Femur (tissue), 1 donor: Measurements from ENCODE around the gene PPP1R10.

Experiments used
- DNase-seq: peaks from one replicate; pipeline ENCODE4 v3.0.0-alpha.2; 2017

The PPP1R10 gene

GRCh38 chr6:30597315-30598144 is 19.5 kb downstream of the PPP1R10 start:
- peak; percentile 80 for DNase-seq

DNA sequence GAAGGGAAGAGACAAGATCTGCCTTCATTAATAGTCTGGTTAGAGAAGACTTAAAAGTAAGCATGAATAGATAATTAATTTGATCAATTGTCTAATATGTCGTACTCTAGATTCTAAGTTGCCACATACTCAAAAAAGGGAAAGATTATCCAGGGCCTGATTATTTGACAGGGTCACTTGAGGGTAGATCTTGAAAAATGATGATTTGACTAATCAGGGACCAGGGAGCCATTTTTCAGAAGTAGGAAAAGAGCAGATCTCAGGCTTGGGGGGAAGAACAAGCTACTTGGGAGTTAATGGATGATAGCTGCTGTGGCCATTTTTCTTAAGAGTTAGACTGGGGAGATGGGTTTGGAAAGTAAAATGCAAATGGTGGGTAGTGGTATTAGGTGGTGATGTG is 24.8 kb downstream of the PPP1R10 start:
- no peak for DNase-seq

- DNase-seq: no peak
Measured at GRCh38 chr6:30591008-30591407, 26.0 kb downstream of the PPP1R10 start.

DNA sequence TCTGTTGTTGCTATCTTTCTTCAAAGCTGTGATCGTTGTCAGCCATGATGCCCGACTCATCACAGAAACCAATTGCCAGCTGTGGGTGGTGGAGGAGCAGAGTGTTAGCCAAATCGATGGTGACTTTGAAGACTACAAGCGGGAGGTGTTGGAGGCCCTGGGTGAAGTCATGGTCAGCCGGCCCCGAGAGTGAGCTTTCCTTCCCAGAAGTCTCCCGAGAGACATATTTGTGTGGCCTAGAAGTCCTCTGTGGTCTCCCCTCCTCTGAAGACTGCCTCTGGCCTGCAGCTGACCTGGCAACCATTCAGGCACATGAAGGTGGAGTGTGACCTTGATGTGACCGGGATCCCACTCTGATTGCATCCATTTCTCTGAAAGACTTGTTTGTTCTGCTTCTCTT is 26.5 kb downstream of the PPP1R10 start:
- DNase-seq: no peak

- DNase-seq: no peak
Measured at GRCh38 chr6:30589754-30590358, 27.2 kb downstream of the PPP1R10 start.

DNA sequence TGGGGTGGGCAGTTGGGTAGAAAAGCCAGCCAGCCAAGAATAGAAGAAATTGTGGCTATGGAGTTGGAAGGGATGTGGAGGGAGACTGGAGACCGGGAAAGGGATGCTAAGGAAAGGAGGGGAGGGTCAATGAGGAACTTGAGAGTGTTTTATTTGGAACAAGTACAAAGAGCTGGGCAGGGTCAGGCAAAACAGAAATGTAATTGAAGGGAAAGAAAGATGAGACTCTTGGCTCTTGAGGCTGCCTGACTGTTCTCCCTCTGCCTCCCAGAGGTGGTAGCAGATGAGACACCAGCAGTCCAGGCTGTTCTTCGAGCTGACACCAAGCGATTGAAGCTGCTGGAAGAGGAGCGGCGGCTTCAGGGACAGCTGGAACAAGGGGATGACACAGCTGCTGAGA is 33.1 kb downstream of the PPP1R10 start:
- DNase-seq: no peak

GRCh38 chr6:30578051-30578450 is 39.0 kb downstream of the PPP1R10 start:
- no peak for DNase-seq

GRCh38 chr6:30573113-30573512 is 43.9 kb downstream of the PPP1R10 start:
- no peak for DNase-seq

DNA sequence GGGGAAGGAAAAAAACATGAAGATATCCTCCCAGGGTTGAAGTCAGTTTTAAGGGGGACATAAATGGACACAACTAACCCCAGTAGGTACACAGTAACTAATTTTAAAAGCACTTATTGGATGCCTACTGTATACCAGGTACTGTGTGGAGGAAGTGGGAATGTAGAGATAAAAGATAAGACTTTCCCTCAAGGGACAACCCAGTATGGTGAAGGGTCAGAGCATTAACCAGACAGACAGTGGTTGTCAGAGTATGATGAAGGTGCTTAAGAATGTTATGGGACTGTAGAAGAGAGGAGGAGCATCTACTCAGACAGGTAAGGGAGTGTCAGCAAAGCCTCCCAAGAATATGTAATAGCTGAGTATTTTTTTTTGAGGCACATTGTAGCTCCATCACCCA is 44.9 kb downstream of the PPP1R10 start:
- no peak for DNase-seq

GRCh38 chr6:30571762-30572082 is 45.3 kb downstream of the PPP1R10 start:
- DNase-seq: no peak

- DNase-seq: peak; percentile 99
Measured at GRCh38 chr6:30571075-30571761, 45.8 kb downstream of the PPP1R10 start, which contains the start of gene ABCF1. Gene ABCF1, plus strand, starts transcription at chr6:30571442. Its CDS starts 46 bp downstream, at chr6:30571488.

DNA sequence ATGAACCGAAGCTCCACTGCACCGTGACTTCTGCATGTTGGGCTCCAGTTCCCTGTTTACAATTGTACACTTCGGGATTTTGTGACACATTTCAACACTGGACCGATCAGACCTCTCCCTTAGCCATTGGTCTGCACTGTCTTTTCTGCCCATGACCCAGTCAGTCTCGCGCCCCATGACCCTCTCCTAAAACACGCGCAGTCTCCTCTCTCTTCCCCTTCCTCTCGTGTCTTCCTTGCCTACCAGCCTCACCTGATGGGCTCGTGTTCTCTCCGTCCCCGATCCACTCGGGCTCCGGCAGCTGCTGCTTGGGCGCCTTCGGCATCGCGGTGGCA is 46.3 kb downstream of the PPP1R10 start:
- DNase-seq: no peak

DNA sequence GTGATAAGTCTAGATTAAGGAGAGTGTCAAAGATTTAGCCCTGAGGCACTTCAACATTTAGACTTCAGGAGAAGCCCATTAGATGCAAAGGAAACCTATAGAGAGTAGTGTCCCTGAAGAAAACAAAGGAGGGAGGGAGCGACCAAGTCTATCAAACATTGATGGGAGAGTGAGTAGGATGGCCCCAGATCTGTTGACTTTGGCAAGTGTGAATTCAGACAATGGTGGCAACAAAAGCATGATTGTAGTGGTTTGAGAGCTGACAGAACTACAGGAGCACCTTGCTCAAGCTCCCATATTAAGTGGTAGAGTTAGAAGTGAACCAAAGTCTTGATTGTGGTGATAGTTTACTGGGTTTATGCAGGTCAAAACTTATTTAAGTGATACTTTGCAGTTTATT is 46.8 kb downstream of the PPP1R10 start:
- DNase-seq: no peak

GRCh38 chr6:30568245-30568644 is 48.8 kb downstream of the PPP1R10 start:
- DNase-seq: no peak

DNA sequence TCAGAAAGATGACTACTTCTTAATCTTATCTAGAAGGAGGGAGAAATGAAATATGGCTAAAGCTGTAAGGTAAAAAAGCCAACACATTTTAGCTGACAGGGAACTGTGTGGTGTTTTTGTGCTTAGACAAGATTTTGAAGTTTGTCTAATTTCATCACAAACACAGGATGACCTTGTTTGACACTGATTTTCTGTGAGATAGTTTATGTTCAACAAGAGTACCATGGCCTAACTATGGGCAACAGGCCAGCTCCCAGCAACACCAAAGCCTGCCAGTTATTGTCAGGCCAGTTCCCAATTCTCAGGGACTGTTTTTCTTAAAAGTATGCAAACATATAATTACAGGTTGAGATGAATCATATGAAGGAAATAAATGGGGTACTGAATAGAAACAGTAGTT is 51.3 kb downstream of the PPP1R10 start:
- DNase-seq: no peak

DNA sequence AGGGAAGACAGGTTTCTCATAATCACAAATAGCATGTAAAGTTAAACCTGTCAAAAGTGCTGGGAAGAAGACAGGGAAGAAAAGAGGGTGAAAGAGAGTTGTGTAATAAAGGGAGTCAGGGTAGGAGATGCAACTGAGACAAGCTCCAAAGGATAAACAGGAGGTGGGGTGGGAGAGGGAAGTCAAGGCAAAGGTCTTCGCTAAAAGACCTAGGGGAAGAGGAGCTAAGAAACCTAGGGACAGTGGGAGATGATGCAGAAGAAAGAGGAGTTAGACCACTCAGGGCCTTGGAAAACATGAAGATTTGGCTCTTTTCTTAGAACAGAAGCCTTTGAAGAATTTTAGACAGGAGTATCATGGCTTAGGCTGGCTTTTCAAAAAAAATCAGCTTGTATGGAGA is 52.9 kb downstream of the PPP1R10 start:
- no peak for DNase-seq

- DNase-seq: no peak
Measured at GRCh38 chr6:30562470-30563425, 54.3 kb downstream of the PPP1R10 start.

DNA sequence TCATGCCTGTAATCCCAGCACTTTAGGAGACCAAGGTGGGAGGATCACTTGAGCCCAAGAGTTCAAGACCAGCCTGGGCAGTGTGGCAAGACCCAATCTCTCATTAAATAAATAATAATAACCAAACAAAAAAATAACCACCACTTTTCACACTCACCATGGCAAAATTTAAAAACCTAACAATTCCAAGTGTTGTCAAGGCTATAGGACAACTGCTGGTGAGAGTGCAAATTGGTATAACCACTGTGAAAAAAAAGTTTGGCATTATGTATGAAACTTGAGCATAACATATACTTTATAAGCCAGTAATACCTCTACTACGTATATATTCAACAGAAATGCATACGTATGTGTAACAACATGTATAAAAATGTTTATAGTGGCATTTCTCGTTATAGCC is 56.1 kb downstream of the PPP1R10 start:
- no peak for DNase-seq

- DNase-seq: no peak
Measured at GRCh38 chr6:30557683-30557981, 59.4 kb downstream of the PPP1R10 start.

DNA sequence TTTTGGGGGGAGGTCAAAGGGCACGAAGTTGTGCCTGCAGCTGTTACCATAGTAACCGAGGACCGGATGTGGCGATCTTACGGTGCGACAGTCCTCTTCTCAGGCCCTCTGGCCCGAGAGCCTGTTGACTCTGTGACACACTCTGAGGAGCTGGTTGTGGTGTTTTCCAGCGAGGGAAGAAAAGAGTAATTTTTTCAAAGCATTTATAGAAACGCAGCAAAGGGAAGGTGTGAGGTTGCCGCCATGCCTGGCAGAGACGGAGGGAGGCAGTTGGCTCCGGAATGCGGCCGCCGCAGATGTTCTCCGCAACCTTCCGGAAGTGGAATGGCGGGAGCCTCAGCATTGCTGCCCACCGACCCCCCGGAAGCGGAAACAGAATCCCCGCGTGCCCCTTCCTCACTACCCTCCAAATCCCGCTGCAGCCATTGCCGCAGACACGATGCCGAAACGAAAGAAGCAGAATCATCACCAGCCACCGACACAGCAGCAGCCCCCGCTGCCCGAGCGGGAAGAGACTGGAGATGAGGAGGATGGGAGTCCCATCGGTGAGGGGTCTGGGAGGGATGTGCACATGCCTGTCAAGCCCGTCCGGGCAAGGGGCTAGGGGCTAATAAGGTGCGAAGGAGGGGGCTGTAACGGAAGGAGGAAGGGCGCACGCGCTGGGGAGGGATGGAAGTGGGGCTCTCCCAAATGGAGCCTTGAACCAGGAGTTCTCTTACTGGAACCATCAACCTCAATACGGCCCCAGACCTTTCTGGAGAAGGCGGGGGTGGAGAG is 59.9 kb downstream of the PPP1R10 start, which contains the start of gene PRR3:
TSS of gene PRR3 (plus strand) at position 390 of the 777 bp plus-strand sequence. CDS start at position 440, 50 bp downstream.
- DNase-seq: peak; percentile 95

DNA sequence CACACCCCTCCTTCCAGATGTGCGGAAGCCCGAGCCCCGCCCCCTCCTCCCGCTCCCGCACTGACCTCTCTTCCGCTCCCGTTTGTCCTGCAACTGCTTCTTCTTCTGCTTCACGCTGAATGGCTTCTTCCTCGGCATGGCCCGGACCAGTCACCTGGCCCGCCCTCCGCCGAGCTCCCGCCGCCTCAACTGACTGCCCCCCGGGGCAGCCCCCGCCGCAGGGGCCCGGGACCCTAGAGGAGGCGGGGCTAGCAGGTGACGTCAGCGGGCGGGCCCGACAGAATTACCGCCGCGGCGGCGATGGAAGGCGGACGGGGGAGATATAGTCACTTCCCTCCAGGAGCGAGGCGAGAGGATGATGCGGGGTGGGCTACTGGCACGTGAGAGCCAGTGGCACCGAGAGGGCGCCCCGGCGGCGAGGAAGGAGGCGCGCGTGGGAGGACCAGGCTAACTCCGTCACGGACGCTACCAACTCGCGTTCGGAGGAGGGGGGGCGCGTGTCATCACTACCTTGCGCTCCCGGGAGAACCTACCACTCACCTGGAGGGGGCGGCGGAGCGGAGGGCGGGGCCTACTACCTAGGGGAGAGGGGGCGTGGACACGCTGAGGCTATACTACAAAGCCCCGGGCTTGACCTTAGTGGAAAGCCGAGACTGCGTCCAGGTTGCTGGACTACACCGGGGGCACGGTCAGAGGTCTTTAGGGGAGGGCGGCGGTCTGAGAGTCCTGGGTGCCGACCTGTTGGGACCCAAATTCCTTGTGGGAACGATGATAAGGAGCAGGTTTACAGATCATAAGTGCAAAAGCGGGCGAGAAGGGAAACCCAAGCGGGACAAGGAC is 60.8 kb downstream of the PPP1R10 start, which contains the start of gene GNL1:
TSS of gene GNL1 (minus strand) at position 424 of the 840 bp plus-strand sequence. CDS start at position 138, 286 bp downstream.
- DNase-seq: peak; percentile 94
